Germinal center (tissue), 1 donor: Measurements from ENCODE around the gene ADGRL3.
"Not testable (repeated sequence)": the region's sequence is repeated elsewhere in the genome, so short reads cannot be mapped to it uniquely, and the experiment has no call there.

Source experiments
- DNase-seq: peaks from one replicate; pipeline ENCODE4 v3.0.0; 2012; ENCODE audit warnings: mixed read lengths, low spot score

ADGRL3 gene

DNA sequence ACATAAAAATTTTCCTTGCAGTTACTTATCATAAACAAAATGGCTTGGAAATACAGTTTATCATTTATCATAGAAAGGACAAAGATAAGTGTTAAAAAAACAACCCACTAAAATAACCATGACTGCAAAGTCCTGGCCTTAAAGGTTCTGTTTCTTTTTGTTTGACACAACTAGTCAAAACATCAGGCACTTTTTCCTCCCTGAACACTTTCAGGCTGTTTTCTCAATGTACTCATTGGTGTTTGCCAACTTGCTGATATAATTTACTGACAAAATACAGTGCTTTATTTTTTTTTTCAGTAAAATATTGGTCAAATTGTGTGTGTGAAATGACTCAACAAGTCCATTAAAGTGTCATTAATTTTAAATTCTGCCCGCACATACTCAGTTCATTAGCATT, 156.6 kb downstream of the ADGRL3 start:
- no peak for DNase-seq

DNA sequence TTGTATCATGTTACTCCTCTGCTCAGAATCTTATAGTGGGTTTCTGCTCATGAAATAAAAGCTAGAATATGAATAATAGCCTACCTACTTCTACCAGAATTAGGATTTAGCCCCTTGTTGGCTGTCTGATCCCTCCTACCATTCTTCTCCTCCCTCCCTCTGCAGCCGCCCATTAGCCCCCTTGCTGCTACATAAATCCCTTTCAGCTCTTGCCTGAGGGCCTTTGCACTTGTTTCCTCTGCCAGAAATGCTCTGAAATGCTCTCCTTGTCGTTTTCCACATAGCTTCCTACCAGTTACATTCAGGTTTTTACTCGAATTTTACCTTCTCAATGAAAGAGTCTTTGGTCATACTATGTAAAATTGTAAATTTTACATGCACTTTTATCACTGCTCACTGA, 159.2 kb downstream of the ADGRL3 start:
- no peak for DNase-seq

- DNase-seq, result not testable (repeated sequence)
Measured at GRCh38 chr4:61372817-61373216, 172.7 kb downstream of the ADGRL3 start.

DNA sequence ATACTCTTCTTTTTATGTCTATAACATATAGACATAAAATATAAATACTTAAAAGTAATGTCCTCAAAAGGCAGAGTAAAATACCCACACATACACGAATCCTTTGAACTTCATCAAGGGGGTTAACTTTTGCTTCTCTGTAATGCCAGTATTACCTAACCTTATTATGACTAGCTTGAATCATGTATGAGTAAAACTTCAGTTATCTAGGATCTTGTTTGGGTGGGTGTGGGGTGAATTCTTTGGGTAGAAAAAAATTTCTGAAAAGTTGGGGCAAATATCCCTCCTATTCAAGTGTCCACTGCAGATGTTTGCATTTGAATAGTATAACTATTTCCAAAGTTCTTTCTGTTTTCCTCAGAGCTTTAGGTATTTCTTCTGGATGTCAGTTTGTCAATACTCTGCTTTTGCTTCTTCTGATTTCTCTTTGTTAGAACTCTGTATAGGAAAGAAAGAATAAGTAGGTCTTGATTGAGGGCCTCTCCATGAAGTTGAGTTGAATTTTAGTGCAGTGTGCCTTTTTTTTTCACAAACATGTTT, 173.8 kb downstream of the ADGRL3 start:
- DNase-seq, result no peak

GRCh38 chr4:61374447-61374891, 174.3 kb downstream of the ADGRL3 start:
- no peak for DNase-seq

DNA sequence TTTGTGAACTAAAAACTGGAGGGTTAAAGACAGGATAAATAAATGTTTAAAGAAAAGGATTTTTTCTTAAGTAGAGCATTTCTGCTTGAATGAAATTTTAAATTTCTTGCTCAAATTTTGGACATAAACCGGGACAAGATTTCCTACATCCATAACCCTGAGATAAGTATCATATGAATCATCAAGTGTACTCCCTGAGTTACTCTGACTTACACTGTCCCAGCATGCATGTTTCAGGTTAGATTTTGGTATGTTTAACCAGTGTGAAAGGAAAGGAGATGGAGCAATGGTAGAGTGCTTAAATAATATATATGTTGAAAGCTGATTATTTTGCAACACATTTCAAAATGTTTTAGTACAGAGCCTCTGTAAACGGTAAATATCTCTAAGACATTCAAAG, 175.2 kb downstream of the ADGRL3 start:
- no peak for DNase-seq

GRCh38 chr4:61376301-61376700, 176.2 kb downstream of the ADGRL3 start:
- DNase-seq, result no peak

DNA sequence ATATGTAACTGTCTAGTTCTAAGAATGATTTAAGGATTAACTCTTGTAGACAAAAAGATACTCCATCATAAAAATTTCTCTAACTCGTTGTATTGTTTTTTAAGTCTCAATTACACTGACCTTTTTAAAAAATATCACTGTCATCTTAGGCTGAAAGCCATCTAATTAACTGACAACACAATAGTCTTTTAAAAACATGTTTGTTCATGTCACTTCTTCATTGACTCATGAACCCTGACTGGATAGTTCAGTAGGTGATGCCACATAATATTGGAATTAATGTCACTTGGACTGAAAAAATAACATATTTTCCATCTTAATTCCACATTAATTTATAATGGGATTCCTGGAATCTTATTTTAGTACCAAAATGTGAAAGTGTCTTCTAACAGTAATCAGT, 179.3 kb downstream of the ADGRL3 start:
- no peak for DNase-seq

DNA sequence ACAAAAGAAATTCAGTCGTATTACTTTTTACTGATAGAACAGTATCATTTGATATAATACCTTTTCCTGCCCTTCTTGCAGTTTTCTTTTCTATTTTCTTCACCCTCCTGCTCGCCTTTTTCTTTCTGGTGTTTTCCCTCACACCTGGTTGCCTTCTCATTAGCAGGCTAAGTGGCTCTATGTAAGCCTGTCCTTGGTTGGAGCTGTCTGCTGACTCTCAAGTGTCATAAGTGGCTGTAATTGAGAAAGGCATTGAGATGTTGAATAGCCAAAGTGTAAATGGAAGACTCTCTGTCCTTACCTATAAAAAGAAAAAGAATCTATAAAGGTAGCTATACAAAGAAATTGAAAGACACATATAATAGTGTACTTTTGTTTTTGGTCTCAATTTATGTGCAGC, 180.7 kb downstream of the ADGRL3 start:
- no peak for DNase-seq

GRCh38 chr4:61385256-61385655, 185.1 kb downstream of the ADGRL3 start:
- DNase-seq, result no peak

DNA sequence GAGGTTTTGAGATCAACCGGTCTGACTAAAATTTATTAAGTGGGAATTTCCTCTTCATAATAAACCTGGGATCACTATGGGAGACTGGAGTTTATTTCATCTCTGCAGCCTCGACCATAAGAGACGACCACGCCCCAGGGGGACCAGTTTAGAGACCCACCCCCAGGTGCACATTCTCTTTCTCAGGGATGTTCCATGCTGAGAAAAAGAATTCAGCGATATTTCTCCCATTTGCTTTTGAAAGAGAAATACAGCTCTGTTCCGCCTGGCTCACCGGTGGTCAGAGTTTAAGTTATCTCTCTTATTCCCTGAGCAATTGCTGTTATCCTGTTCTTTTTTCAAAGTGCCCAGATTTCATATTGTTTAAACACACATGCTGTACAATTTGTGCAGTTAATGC, 187.2 kb downstream of the ADGRL3 start:
- not testable (repeated sequence) for DNase-seq

- DNase-seq, result no peak
Measured at GRCh38 chr4:61389640-61390039, 189.5 kb downstream of the ADGRL3 start.

- no peak for DNase-seq
Measured at GRCh38 chr4:61395754-61396153, 195.6 kb downstream of the ADGRL3 start.

GRCh38 chr4:61397174-61397573, 197.0 kb downstream of the ADGRL3 start:
- DNase-seq, result no peak

DNA sequence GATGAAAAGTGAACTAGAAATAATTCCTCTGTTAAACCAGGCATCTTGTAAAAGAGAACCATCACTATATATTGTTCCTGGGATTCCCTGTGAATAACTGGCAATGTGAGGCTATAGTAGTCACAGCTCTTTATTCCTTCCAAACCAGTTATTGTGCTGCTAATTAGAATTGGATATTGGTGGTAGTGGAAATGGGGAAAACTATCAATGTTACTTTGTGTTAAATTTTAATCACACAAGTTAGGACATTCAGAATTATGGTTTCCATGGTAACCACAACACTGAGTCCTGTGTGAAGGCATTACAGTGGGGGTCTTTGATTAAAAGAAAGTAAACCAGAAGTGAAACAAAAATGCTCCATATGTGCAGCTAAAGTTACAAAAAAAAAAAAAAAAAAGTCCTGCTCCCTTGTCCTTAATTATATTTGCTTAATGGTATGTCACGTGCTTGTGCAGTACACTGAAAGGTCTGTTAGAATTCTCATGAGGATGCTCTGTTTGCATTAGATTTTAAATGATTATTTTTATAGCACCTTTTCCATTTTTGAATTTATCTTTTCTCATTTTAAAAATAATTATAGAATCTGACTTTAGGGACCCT, 200.4 kb downstream of the ADGRL3 start:
- no peak for DNase-seq

- DNase-seq, result no peak
Measured at GRCh38 chr4:61401771-61402170, 201.6 kb downstream of the ADGRL3 start.

DNA sequence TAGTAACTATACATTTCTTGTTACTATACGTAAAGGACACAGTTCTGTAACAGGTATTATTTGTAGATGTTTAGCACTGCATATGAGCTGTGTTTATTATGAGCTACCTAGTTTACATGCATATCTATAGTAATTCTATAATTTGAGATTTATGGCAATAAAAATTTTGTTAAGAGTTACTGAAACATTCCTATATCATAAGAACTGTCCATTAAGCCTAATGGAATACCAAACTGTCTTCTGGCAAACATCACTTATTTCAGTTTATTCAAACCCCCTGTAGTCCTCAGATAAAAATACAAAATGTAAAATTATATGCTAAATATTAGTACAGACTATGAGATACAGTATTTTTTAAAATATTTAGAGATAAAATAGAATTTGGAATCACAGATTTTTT, 205.2 kb downstream of the ADGRL3 start:
- DNase-seq, result no peak

- DNase-seq, result no peak
Measured at GRCh38 chr4:61406677-61407076, 206.6 kb downstream of the ADGRL3 start.

- DNase-seq, result no peak
Measured at GRCh38 chr4:61407642-61408618, 207.8 kb downstream of the ADGRL3 start.

GRCh38 chr4:61408861-61409260, 208.7 kb downstream of the ADGRL3 start:
- DNase-seq, result no peak

GRCh38 chr4:61411241-61411640, 211.1 kb downstream of the ADGRL3 start:
- no peak for DNase-seq

GRCh38 chr4:61425315-61425714, 225.2 kb downstream of the ADGRL3 start:
- no peak for DNase-seq

DNA sequence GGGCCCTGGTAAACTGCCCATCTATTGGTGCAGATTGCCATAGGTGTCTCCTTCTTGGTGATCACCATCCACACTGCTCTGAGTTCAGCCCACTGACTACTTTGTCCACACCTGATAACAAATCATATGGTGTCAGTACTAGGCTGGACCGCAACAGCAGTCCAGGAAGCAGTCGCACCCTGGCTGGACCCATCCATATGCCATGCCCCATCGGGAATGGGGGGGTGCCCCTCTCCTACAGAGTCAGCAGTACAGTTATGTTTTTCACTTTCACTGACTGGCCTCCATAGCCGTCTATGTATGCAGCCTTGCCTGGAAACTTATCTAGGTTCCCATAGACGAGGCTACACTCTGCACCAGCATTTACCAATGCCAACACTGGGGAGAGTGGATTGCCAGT, 226.1 kb downstream of the ADGRL3 start:
- DNase-seq, result no peak
